ENCODE data around the gene SULT1C4.

SULT1C4 gene

DNA sequence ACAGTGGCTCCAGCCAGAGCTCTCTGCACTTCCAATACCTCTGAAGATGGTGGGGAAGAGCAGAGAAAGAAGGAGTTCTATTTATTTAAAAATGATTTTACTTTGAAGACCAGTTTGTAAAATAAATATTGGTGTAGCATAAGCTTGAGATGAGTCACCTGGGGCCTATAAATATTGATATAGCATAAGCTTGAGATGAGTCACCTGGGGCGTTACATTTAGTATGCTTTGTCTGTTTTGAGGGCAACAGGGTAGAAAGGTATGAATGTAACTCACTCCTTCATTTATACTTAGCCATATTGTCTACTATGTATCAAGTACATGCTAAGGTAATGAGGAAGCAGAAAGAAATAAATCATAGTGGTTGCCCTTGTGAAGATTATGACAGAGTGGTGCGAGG, 7.7 kb upstream of the SULT1C4 start:
- no peak for DNase-seq (ENCODE audit: low read depth in 2 of 2)

DNA sequence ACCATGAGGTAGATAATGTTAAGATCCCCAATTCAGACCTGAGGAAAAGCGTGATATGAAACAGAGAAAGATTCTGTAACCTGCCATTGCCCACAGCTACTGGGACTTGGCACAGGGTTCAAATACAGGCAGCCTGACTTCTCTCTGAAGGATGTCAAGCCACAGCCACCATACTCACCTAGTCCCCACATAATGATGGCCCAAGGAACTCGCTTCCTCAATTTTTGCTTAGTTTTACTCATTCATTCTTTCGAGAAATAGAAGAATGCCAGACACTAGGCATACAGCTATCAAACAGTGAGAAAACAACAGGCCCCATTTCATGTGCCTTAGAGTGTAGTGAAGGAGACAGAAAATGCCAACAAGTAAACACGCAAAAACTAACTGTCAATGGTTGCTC, 980 bp upstream of the SULT1C4 start:
- no peak for DNase-seq (ENCODE audit: low read depth in 2 of 2)

DNA sequence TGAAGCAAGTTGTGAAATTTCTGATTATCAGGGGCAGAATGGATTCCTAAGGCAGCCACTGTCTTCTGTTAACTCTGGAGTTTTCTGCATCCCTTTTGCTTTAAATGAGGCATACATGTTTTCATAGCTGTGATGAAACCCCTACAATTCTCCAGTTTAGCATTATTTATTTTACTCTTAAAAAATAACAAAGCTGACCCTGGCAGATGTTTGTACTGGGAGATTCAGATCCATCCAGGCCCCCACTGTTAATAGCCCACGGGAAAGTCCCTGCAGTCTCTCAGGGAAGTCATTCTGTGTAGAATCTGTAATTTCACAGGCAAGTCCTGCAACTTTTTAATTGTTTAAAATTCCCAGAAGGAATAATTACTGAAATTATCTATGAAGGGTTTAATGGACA, 353 bp upstream of the SULT1C4 start:
- DNase-seq (ENCODE audit: low read depth in 2 of 2) = no peak

DNA sequence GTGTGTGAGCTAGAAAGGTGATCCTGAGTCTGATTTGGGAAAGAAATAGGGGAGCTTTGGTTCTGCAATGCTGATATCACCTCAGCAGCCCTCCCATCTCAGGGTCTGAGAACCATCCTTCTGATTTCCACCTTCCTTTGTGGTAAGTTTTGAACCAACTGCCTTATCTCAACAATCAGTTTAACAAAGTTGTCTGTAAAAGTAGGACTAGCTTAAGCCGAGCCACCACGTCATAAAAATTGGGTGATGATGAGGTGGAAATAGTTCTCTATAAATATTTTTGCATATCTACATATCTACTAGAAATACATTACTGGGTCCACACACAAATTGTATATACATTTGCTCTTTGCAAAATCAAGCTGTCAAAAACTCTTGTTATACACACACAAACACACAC, 1.1 kb downstream of the SULT1C4 start:
- DNase-seq (ENCODE audit: low read depth in 2 of 2) = no peak

DNA sequence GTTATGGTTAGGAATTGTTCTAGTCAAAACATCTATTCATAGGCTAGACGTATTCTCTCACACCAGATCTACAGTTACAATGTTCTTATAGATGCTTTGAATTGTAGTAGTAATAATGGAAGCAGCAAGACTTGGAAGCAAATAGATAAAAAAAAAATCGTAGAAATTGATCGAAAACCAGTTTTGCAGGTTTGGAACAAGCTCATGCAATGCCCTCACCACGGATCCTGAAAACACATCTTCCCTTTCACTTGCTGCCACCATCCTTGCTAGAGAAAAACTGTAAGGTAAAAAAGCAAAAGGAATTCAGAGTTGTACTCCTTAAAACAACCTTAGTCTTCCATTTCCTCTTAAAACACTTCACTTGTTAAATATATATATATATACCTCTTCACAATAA, 4.4 kb downstream of the SULT1C4 start:
- no peak for DNase-seq (ENCODE audit: low read depth in 2 of 2)

DNA sequence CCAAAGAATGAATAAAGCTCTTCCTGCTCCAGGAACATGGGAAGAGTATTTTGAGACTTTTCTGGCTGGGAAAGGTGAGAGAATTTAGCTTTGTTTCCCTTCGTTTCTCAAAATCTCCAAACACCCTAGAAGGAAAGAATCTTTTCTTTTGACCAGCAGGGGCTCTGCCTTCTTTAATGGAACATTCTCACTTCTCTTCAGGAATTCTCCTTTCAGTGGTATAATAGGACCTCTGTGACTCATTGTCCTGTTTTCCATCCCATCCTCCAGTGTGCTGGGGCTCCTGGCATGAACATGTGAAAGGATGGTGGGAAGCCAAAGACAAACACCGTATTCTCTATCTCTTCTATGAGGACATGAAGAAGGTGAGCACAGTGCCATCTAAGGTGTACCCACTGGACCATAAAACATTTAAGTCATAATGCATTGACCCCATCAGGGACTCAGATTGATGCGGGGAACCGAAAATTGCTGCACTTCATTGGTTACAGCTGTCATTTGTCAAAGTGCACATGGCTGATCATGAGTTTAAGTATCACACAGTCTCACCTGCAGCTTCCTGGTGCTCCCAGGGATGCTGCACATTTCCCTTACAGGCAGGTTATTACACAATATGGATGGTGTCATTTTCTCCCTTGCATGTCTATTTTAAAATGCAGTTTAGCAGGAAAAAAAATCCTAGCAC, 5.5 kb downstream of the SULT1C4 start:
- DNase-seq (ENCODE audit: low read depth in 2 of 2) = no peak

DNA sequence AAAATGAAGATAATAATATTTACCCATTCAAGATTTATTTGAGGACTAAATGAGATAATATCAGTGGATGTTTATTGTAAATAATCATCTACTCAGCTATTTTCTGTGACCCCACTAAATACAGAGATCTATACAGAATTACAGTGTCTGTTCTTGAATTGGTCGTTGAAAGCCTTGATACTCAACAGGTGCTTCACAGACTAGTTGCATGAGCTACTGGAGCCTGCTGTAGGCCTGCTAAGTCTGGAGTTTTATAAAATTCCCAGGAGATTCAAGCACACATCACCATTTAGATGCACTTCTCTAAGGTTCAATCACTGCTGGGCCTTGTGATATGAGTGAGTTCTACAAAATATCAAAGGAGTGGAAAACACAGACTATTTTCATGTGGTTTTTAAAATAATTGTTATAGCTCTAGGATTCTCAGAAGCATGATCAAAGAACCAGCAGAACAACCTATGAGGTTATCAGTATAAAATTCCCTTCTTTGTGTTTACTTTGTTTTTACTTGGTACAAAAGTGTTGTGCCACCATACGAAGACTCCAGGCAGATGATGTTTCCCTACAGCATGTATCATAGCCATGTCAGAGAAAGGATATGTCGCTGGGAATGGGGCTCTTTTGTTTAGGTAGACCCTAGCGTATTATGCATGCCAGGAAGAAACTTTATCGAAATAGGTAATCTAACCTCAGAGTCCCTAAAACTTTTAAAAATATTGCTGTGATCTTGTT, 7.1 kb downstream of the SULT1C4 start:
- no peak for DNase-seq (ENCODE audit: low read depth in 2 of 2)

DNA sequence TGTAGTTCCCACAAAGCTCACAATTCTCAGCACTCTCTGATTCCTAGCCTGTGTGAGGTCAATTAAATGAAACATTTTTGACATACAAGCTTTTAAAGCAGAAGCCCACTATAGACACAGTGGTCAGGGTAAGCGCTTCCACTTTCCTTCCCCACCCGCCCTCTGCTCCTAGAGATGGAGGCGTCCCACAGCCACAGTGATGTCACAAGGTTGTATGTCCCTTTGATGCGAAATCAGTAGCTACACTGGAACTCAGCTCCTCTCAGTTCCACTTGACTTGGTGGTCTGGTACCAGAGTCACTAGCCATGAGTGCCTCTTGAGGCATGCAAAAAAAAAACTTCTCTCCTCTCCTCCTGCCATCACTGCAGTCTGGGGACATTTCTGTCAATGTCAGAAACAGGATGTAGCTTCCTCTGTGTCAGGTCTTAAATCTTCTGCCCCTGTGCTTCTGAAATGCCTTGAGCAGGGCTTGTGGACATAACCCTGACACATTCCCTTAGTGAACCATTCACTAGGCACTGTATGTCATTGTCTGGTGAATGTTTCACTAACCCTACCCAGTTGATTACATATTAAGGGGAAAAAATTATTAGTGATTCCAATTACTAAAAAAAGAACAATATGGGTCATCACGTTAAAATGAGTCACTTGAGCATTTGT, 7.8 kb downstream of the SULT1C4 start:
- no peak for DNase-seq (ENCODE audit: low read depth in 2 of 2)

DNA sequence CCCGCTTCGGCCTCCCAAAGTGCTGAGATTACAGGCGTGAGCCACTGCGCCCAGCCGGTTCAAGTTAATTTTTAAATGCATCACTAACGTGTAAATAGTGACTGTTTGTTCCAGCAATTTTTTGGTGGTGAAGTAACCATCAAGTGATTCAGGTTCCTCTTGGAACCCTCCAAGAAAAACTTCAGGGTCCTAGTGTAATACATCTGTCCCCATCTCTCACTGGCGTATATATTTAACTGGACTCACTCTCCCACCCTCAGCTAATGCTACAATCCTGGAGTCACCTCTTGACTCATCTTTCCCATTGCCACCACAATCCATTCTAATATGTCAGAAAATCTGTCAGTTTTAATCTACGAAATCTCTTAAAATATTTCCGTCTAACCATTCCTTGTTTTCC, 10.3 kb downstream of the SULT1C4 start:
- DNase-seq (ENCODE audit: low read depth in 2 of 2) = no peak

DNA sequence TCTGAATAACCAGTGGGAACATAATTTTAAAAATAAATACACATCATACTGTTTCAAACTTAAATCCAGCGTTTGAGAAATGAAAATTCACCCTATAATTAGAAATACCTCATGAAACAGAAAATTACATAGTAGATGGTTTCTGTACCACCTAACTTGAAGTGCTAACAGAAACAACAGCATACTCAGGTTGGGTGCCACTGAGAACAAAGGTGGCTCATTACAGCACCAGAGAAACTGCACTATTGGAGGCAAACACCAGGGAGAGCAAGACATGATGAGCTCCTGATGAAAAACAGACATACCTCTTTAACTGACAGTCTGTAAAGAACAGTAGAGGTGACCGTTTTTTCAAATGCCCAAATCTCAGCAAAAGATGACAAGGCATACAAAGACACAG, 12.6 kb downstream of the SULT1C4 start:
- no peak for DNase-seq (ENCODE audit: low read depth in 2 of 2)

DNA sequence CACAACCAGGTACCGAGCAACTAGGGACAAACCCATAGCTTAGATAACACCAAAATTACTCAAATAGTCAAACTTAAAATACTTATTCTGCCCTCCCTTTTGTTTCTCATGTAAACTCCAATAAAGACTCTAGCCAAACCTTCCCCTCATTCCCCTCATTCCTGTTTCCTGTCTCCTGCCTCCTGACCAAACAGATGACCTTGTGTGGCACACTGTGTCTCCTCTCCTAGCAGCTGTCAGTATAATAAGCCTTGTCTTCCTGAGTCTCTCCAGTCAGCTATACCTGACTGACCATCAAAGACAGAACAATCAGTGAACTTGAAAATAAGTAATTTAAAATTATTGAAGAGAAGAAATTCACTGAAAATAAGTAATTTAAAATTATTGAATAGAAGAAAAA, 14.3 kb downstream of the SULT1C4 start:
- DNase-seq (ENCODE audit: low read depth in 2 of 2) = no peak

DNA sequence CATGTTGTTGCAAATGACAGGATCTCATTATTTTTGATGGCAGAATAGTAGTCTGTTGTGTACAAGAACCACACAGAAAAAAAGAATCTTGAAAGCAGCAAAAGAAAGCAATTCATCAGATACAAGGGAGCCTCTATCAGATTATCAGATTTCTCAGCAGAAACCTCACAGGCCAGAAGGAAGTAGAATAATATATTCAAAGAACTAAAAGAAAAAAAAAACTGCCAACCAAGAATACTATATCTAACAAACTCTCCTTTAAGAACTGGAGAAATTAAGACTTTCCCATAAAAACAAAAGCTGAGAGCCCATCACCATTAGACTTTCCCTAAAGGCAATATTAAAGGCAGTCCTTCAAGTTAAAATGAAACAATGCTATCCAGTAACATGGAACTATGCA, 15.4 kb downstream of the SULT1C4 start:
- DNase-seq (ENCODE audit: low read depth in 2 of 2) = no peak

DNA sequence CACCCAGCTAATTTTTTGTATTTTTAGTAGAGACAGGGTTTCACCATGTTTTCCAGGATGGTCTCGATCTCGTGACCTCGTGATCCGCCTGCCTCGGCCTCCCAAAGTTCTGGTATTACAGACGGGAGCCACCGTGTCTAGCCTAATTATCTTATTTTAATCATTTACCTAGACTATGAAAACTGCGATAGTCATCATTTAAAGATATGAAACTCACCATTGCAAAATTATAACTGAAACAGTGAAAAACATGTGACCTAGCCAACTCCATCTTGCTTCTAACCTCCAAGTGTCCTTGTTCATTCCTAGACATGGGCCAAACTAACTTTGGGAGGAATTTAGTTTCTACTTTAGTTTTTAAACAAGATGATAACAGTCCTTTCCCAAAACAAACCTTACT, 17.4 kb downstream of the SULT1C4 start:
- DNase-seq (ENCODE audit: low read depth in 2 of 2) = no peak

DNA sequence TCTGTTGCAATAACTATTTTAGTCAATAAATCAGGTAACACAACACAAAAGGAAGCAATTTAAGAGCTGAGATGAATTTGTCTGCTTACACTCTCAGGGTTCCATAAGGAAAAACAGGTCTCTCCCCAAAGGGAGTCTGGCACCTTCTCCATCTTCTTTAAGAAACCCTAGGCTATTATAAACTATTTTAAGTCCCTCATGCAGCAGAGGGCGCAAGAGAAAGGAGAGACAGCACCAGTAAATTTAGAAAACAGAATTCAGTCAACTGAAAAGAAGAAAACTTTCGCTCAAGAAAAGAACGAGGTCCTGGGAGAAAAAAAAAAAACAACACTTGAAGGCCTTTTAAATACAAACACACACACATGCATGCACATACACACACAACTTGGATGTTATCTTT, 19.1 kb downstream of the SULT1C4 start:
- no peak for DNase-seq (ENCODE audit: low read depth in 2 of 2)

DNA sequence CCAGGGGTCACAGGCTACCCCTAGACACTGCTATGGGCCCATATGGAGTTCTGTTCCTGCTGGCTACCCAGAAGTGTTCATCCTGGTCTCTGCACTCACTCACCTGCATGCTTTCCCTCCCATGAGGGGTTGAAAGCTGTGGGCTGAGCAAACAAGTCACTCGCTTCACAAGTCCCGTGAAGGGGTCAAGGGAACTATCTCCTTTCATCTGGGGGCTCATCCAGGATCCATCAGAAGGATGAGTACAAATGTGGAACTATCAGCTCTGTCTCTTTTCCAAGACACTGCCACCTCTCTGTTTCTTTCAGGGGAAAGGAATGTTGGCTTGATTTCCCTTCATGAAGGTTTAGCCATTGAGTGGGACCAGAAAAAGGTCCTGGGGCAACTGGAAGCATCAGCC, 21.7 kb downstream of the SULT1C4 start:
- no peak for DNase-seq (ENCODE audit: low read depth in 2 of 2)

DNA sequence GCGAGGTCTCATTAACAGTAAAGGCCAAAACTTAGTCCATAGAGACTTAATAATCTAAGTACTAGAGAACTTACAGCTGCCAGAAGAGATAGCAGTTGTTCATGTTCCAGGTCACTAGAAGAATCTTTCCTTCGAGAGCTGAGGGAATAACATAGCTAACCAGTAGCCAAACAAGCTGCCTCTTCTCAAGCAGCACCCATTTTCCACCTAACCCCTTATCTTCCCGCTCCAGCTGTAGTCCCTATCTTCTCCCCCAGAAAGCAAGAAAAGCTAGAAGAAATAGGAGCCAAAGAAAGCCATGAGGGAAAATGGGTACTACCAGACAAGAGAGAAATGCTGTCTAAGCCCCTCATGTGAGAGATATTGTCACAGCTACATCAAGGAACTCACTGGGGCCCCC, 24.0 kb downstream of the SULT1C4 start:
- DNase-seq (ENCODE audit: low read depth in 2 of 2) = no peak

DNA sequence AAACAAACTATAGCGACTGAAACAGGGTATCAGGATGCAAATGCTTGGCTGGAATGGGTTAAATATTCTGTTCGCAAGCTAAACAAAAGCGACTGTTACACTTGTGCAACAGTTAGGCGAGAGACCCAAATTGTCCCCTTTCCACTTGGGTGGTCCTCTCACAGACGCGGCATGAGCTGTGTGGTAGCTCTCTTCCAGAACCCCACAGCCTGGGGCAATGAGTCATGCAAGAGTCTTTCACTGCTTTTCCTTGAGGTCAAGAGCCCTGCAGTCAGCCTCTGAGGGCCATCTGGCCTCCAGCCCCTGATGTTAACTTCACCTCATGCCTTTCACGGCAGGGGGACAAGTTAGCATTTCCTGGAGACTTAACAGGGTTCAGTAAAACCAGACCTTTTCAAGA, 25.7 kb downstream of the SULT1C4 start:
- peak; percentile 17 to 34 for DNase-seq (ENCODE audit: low read depth in 2 of 2)

DNA sequence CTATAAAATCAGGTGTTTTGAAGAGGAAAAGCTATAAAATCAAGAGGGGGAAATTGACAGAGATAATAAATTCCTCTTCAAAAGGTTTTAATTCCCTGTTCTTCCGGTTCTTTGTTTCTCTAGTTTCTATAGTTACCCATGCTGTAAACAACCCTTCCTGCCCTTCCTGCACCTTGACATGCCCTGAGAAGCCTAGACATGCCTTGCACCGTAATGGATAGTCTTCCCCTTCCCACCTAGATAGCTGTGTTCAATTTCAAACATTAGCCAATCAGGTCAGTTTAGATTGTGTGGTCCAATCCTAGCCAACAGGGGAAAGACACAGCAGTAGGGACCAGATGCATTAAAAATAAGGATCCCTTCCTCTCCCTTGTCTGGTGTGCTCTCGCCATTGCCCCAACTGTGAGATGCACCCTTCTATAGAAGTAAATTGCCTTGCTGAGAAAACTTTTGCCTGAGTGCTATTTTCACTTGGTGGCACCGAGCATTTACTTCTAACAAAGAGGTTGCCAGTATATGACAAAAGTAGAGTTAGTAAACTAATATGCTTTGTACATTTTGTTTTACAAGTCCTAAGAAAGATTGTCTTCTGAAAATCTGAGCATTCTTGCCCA, 27.1 kb downstream of the SULT1C4 start:
- DNase-seq (ENCODE audit: low read depth in 2 of 2) = no peak

DNA sequence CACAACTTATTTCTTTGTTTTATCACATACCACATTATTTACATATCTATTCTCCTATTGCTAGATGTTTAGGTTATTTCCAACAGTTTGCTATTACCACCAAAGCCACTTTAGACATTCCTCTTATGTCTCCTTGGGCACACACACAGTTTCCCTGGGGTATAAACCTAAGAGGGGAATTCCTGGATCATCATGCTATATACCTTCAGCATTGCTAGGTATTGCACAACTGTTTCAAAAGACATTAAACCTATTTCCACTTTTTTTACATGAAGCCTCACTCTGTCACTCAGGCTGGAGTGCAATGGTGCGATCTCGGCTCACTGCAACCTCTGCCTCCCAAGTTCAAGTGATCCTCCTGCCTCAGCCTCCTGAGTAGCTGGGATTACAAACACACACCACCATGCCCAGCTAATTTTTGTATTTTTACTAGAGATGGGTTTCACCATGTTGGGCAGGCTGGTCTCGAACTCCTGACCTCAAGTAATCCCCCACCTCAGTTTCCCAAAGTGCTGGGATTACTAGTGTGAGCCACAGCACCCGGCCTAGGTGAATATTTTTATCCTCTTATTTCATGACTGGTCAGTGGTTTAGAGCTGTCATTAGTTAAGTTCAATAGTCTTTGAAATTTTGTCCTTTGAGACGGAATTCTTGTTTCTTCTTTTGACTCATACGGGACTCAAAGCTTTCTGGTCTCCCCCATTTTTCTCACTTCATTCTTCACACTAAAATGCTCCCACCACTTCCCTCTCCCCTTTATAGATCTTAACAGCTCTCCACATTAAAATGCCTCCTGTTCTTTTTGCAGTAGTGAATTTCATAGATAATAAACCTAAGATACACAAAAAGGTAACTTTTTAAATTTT, 30.3 kb downstream of the SULT1C4 start:
- DNase-seq (ENCODE audit: low read depth in 2 of 2) = no peak

DNA sequence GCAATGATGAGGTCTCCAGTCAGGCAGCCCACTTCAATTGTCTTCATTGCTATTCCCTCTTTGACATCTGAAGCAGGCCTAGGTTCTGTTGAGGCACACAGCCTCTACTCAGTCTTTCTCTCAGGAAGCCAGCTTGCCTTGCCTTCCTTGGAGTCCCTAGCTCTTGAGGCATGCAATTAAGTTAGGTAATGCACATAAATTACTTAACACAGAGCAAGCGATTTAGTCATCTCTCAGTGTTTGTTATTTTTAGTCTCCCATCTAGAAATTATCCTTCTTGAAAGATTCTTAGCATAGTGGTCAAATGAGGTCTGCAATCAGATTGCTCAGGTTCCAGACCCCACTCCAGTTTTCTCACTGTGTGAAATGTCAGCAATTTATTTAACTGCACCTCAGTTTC, 32.0 kb downstream of the SULT1C4 start:
- DNase-seq (ENCODE audit: low read depth in 2 of 2) = peak in 1 of 2 experiments; percentile 7

DNA sequence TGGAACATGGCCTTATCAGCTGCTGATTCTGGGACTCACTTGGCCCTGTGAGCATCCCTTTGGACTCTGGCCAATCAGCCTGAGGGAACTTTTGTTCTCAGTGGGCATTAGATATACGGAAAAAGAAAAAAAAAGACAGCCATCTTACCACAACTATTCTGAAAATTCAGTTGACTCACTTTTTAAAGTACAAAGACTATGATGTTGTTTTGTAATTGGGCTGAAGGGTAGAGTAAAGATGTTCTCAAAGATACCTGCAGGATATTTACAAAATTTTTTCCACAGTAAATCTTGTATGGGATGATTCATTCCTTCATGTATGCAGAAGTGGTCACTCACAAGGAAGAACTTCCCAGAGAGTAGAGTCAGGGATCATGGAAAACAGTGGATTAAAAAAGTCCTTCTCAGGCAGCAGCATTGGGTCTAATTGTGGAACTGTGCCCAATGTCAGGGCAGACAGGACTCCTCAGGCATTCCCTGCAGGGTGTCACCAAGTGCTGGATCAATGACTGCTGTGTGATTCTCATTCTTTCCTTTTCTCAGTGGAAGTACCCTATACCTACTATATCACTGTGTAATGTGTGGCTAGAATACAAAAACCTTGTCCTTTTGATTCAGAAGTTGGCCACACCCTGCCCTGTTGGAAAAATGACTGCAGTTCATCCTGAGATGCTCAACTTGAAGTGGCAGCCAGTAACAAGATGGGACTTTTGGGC, 35.4 kb downstream of the SULT1C4 start:
- DNase-seq (ENCODE audit: low read depth in 2 of 2) = peak; percentile 59 to 68
